Endothelial cell (in vitro differentiated cells): Measurements from ENCODE around the gene MYO18B. TPM values are rescaled to one million over a fixed set of nuclear protein-coding genes. Genes with fewer than 3 reads are reported as not detected.

ENCODE experiments used
- DNase-seq: peaks from one replicate; pipeline ENCODE4 v3.0.0; 2021; ENCODE audit warnings: low spot score
- H3K27ac Mint-ChIP-seq: one replicate; pipeline ENCODE4 v1.8.0; 2021; ENCODE audit warnings: mixed read lengths, inconsistent platforms; ENCODE audit not compliant: unreplicated experiment
- H3K27me3 Mint-ChIP-seq: one replicate; pipeline ENCODE4 v1.8.0; 2021; ENCODE audit warnings: mild to moderate bottlenecking, moderate library complexity, mixed read lengths, inconsistent platforms; ENCODE audit not compliant: unreplicated experiment
- H3K36me3 Mint-ChIP-seq: one replicate; pipeline ENCODE4 v1.8.0; 2021; ENCODE audit warnings: mild to moderate bottlenecking, low read depth, mixed read lengths, inconsistent platforms; ENCODE audit not compliant: unreplicated experiment
- H3K4me1 Mint-ChIP-seq: one replicate; pipeline ENCODE4 v1.8.0; 2021; ENCODE audit warnings: mild to moderate bottlenecking, mixed read lengths, inconsistent platforms; ENCODE audit not compliant: unreplicated experiment
- H3K4me3 Mint-ChIP-seq: one replicate; pipeline ENCODE4 v1.8.0; 2021; ENCODE audit warnings: mild to moderate bottlenecking, mixed read lengths, inconsistent platforms; ENCODE audit not compliant: unreplicated experiment
- H3K9me3 Mint-ChIP-seq: one replicate; pipeline ENCODE4 v1.8.0; 2021; ENCODE audit warnings: mixed read lengths, inconsistent platforms; ENCODE audit not compliant: unreplicated experiment
- CTCF ChIP-seq: fragments of 200-600 bp; sonication (generic); IDR thresholded peaks from one replicate; pipeline ENCODE4 v1.5.0; 2021; ENCODE audit warnings: antibody characterized with exemption; ENCODE audit not compliant: unreplicated experiment
- total RNA-seq: library from RNA; stranded (reverse); fragmentation: NEBNext Ultra II Directional; extraction: Animal tissue kit (Norgen Biotek cat#: 25700); gene quantifications from one replicate; pipeline ENCODE4 v1.2.1, GENCODE V29; 2021; ENCODE audit not compliant: unreplicated experiment

Gene MYO18B
- total RNA-seq, 1 donor from 2014 or later: not detected

DNA sequence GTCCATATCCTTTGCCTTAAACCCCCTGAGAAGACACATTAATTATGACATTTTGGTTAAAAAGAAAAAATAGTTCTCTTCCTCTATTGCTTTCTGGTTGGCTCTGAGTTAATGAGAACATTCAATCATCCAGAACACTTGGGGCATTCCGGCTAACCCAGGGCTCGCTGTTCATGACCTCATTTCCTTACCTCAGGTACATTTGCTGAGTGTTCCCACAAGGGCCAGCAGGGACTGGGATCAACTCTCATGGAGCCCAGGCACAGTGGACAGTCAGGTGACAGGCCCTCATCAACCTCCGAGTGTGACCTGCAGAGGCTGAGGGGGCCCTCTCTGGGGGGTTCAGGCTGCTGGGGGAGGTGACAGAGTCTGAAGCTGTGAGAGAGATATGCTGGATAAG is 98.9 kb downstream of the MYO18B start:
- DNase-seq: no peak
- H3K27ac Mint-ChIP-seq: no peak overlapping the region

GRCh38 chr22:25841775-25842174 is 99.8 kb downstream of the MYO18B start:
- Mint-ChIP-seq H3K9me3 (no peaks in the 10 kb centered on the region), H3K36me3 (no peaks in the 10 kb centered on the region), H3K27me3 (peaks cover 2% of the 10 kb centered on the region), H3K27ac (no peak overlapping the region), H3K4me3 (no peak overlapping the region), H3K4me1 (no peaks in the 10 kb centered on the region)
- no peak for DNase-seq
- TF ChIP-seq CTCF: no peak

More for the DNA sequence above, 98.9 kb downstream of the MYO18B start:
- no peak overlapping the region for H3K4me3 Mint-ChIP-seq
- H3K4me1 Mint-ChIP-seq: no peaks in the 10 kb centered on the region
- no peaks in the 10 kb centered on the region for H3K36me3 Mint-ChIP-seq
- no peak for TF ChIP-seq CTCF
- H3K27me3 Mint-ChIP-seq: peaks cover 6% of the 10 kb centered on the region
- H3K9me3 Mint-ChIP-seq: no peaks in the 10 kb centered on the region

DNA sequence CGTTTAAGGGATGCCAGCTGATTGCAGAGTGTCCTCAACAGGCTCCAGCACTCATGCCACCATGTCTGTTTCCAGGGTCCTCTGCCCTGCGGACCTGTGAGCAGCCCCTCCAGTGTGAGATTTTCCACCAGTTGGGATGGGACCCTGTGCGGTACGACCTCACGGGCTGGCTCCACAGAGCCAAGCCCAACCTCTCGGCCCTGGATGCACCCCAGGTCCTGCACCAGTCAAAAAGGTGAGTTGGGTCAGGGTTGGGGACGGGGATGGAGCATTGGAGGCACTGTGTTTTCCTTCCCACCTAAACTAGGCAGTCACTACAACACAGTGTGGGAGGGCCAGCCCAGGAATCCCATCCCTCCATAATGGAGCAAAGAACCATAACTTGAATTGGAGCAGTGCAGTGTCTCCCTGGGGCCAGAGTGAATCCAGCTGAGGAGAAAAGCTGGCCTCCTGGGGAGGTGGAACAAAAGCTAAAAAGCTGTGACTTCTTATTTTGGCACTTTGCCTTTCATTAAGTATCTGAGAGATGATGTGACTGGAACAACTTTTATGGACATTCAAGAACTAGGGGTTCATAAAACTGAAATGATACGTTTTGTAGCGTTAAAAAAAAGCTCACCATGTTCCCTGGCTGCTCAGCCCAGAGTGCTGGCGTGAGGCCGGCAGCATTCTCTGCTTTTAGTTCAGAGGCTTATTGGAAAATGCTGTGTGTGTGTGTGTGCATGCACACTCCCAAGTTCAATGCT is 101.8 kb downstream of the MYO18B start:
- no peaks in the 10 kb centered on the region for H3K9me3 Mint-ChIP-seq
- DNase-seq: no peak
- H3K36me3 Mint-ChIP-seq: no peaks in the 10 kb centered on the region
- no peaks in the 10 kb centered on the region for H3K4me1 Mint-ChIP-seq
- no peak overlapping the region for H3K4me3 Mint-ChIP-seq
- peaks cover 8% of the 10 kb centered on the region for H3K27me3 Mint-ChIP-seq
- no peak overlapping the region for H3K27ac Mint-ChIP-seq
- no peak for TF ChIP-seq CTCF

DNA sequence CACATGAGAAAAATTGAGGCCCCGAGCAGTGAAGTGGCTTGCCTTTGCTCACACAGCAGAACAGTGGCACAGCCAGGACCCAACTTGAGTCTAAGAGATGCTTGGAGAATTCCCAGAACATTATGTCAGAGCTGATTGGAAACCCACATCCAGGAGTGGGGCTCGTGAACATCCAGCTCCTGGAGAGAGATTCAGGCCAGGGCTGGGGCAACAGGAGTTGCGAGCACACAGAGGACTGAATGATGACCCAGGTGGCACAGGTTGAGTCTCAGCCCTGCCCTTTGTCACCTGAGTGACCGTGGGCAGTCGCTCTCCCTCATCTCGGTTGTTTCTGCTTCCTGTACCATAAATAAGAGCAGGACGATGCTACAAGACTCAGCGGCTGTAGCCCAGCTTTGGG is 102.6 kb downstream of the MYO18B start:
- H3K36me3 Mint-ChIP-seq: no peaks in the 10 kb centered on the region
- no peak for DNase-seq
- H3K27me3 Mint-ChIP-seq: peaks cover 8% of the 10 kb centered on the region
- H3K9me3 Mint-ChIP-seq: no peaks in the 10 kb centered on the region
- no peak overlapping the region for H3K4me3 Mint-ChIP-seq
- H3K27ac Mint-ChIP-seq: no peak overlapping the region
- TF ChIP-seq CTCF: no peak
- H3K4me1 Mint-ChIP-seq: no peaks in the 10 kb centered on the region

- Mint-ChIP-seq H3K27ac (no peak overlapping the region), H3K4me3 (no peak overlapping the region), H3K4me1 (peaks cover 3% of the 10 kb centered on the region), H3K36me3 (no peaks in the 10 kb centered on the region), H3K9me3 (no peaks in the 10 kb centered on the region), H3K27me3 (peaks cover 8% of the 10 kb centered on the region)
- DNase-seq: no peak
- no peak for TF ChIP-seq CTCF
Observed at GRCh38 chr22:25845985-25846745, 104.2 kb downstream of the MYO18B start.
